Stimulated activated CD4-positive, alpha-beta T cell treated with anti-CD3 and anti-CD28 coated beads, Interleukin-4, amount 100 ng/mL, for 1 hour (primary cell): ENCODE data around the gene DNAJB1.
"Not testable (repeated sequence)": the region's sequence is repeated elsewhere in the genome, so short reads cannot be mapped to it uniquely, and the experiment has no call there.

Source experiments
- DNase-seq: peaks from one replicate; pipeline ENCODE4 v3.0.0-alpha.2; 2020

The DNAJB1 gene

GRCh38 chr19:14517840-14518505 lies at the start of gene DNAJB1:
DNAJB1 (minus strand) TSS chr19:14518397; CDS start chr19:14518349, 48 bp downstream.
- DNase-seq: peak; percentile 61

GRCh38 chr19:14567079-14567478 lies 48.9 kb upstream of the DNAJB1 start:
- DNase-seq: no peak

- DNase-seq: no peak
These were observed 48.5 kb upstream of the DNAJB1 start for GRCh38 chr19:14566712-14567077.

GRCh38 chr19:14565765-14566711 lies 47.8 kb upstream of the DNAJB1 start:
- DNase-seq: no peak

- no peak for DNase-seq
These were observed 47.1 kb upstream of the DNAJB1 start for GRCh38 chr19:14565298-14565679.

- not testable (repeated sequence) for DNase-seq
These were observed 46.6 kb upstream of the DNAJB1 start for GRCh38 chr19:14564652-14565297.

GRCh38 chr19:14563989-14564651 lies 45.9 kb upstream of the DNAJB1 start:
- DNase-seq: peak; percentile 50

GRCh38 chr19:14563590-14563926 lies 45.4 kb upstream of the DNAJB1 start:
- no peak for DNase-seq

GRCh38 chr19:14562660-14563589 lies 44.7 kb upstream of the DNAJB1 start:
- DNase-seq: no peak

GRCh38 chr19:14561847-14562351 lies 43.7 kb upstream of the DNAJB1 start:
- DNase-seq: no peak

- no peak for DNase-seq
These were observed 43.1 kb upstream of the DNAJB1 start for GRCh38 chr19:14561249-14561648.

GRCh38 chr19:14560776-14561108 lies 42.5 kb upstream of the DNAJB1 start:
- DNase-seq: no peak

- no peak for DNase-seq
These were observed 41.9 kb upstream of the DNAJB1 start for GRCh38 chr19:14559916-14560775.

- DNase-seq: no peak
These were observed 40.3 kb upstream of the DNAJB1 start for GRCh38 chr19:14558370-14559066.

GRCh38 chr19:14556662-14557188 lies 38.5 kb upstream of the DNAJB1 start:
- peak; percentile 78 for DNase-seq

GRCh38 chr19:14555918-14556661 lies 37.9 kb upstream of the DNAJB1 start:
- DNase-seq: no peak

GRCh38 chr19:14554382-14554812 lies 36.2 kb upstream of the DNAJB1 start:
- DNase-seq: no peak

- no peak for DNase-seq
These were observed 35.7 kb upstream of the DNAJB1 start for GRCh38 chr19:14553939-14554243.
